CD4-positive, CD25-positive, alpha-beta regulatory T cell (primary cell): ENCODE results near the gene TMPRSS9. TPM values are rescaled to one million over a fixed set of nuclear protein-coding genes. Genes with fewer than 3 reads are reported as not detected.
A peak's percentile ranks its signal among the peaks of the same experiment; 100 is the strongest.

Source experiments
- ATAC-seq, 2 donors: fragments of 150-1000 bp; cut with Tn5 transposase; one replicate each; pipeline ENCODE4 v1.10.0; 2021; ENCODE audit warnings: low read depth in 2 of 2, moderate number of reproducible peaks in 2 of 2, moderate library complexity in 1 of 2
- DNase-seq, 3 donors: peaks; one replicate each; pipeline versions ENCODE4 v3.0.0 to v3.0.0-alpha.2; 2012 to 2022; ENCODE audit warnings: mixed read lengths in 1 of 3
- H3K27ac ChIP-seq: one replicate; pipeline ENCODE4 v1.7.0; 2013; ENCODE audit warnings: mild to moderate bottlenecking, low read length; ENCODE audit not compliant: insufficient read depth, poor library complexity, severe bottlenecking
- H3K27me3 ChIP-seq: one replicate; pipeline ENCODE4 v1.7.0; 2013; ENCODE audit warnings: low read length; ENCODE audit not compliant: control insufficient read depth, insufficient read depth
- H3K36me3 ChIP-seq: one replicate; pipeline ENCODE4 v1.7.0; 2013; ENCODE audit warnings: mild to moderate bottlenecking, low read length, moderate library complexity; ENCODE audit not compliant: control insufficient read depth, insufficient read depth
- H3K4me1 ChIP-seq: 2 replicates; pipeline ENCODE4 v1.7.0; 2013; ENCODE audit warnings: mild to moderate bottlenecking, low read length; ENCODE audit not compliant: insufficient read depth, control insufficient read depth, poor library complexity, severe bottlenecking
- H3K4me3 ChIP-seq: one replicate; pipeline ENCODE4 v1.7.0; 2013; ENCODE audit warnings: low read depth, mild to moderate bottlenecking, low read length, moderate library complexity
- H3K9me3 ChIP-seq, 2 experiments: 1 replicate in 1 of 2; 2 replicates in 1 of 2; pipeline ENCODE4 v1.7.0; 2013; ENCODE audit warnings: low read length in 2 of 2, mild to moderate bottlenecking in 1 of 2, moderate library complexity in 1 of 2; ENCODE audit not compliant: control insufficient read depth in 2 of 2
- H3K27ac Mint-ChIP-seq, 3 donors: one replicate each; pipeline ENCODE4 v1.8.0; 2020 to 2022; ENCODE audit warnings: mild to moderate bottlenecking in 3 of 3, mixed read lengths in 3 of 3, moderate library complexity in 2 of 3
- H3K27me3 Mint-ChIP-seq: one replicate; pipeline ENCODE4 v1.8.0; 2022; ENCODE audit warnings: mild to moderate bottlenecking, mixed read lengths
- H3K36me3 Mint-ChIP-seq: one replicate; pipeline ENCODE4 v1.8.0; 2020; ENCODE audit warnings: mixed read lengths
- H3K4me1 Mint-ChIP-seq, 4 donors: one replicate each; pipeline ENCODE4 v1.8.0; 2020 to 2022; ENCODE audit warnings: mixed read lengths in 4 of 4, mild to moderate bottlenecking in 1 of 4
- H3K4me3 Mint-ChIP-seq, 4 donors: one replicate each; pipeline ENCODE4 v1.8.0; 2020 to 2022; ENCODE audit warnings: mild to moderate bottlenecking in 4 of 4, mixed read lengths in 4 of 4, moderate library complexity in 3 of 4
- H3K9me3 Mint-ChIP-seq, 7 donors: one replicate each; pipeline ENCODE4 v1.8.0; 2020 to 2022; ENCODE audit warnings: mixed read lengths in 7 of 7, mild to moderate bottlenecking in 3 of 7, moderate library complexity in 2 of 7
- polyA plus RNA-seq, 4 donors: library from polyadenylated mRNA; unstranded; fragments of 300-500 nt; fragmentation: Illumina TruSeq; gene quantifications; one replicate each; pipeline ENCODE4 v1.2.3, GENCODE V29; 2021
- total RNA-seq: library from RNA; stranded (reverse); gene quantifications from one replicate; pipeline ENCODE4 v1.2.3, GENCODE V29; 2022

Gene TMPRSS9
- total and polyA plus RNA-seq, 5 donors from 2014 or later: 0.17 TPM; not detected in 4

DNA sequence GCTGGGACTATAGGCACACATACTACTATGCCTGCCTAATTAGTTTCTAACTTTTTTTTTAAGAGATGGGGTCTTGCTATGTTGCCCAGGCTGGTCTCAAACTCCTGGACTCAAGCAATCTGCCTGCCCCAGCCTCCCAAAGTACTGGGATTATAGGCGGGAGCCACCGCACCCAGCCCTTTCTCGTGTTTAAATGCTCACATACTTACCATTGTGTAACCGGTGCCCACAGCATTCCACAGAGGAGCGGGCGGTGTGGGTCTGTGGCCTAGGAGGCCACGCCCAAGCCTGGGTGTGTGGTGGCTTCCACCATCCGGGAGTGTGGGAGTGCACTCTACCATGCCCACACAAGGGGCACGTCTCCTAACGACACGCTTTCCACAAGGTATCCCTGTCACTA, 89.0 kb downstream of the TMPRSS9 start:
- Histone ChIP-seq H3K27ac (no peak overlapping the region), H3K36me3 (no peaks in the 10 kb centered on the region), H3K4me1 (peaks cover 5% of the 10 kb centered on the region), H3K9me3 (no peaks in the 10 kb centered on the region), H3K27me3 (no peaks in the 10 kb centered on the region), H3K4me3 (no peak overlapping the region)
- H3K4me1 Mint-ChIP-seq: peaks cover 0 to 18% (median 9%) of the 10 kb centered on the region in 4 donors
- H3K4me3 Mint-ChIP-seq: no peak overlapping the region
- peaks cover 3% of the 10 kb centered on the region for H3K36me3 Mint-ChIP-seq
- ATAC-seq (no peak), DNase-seq (no peak)
- no peaks in the 10 kb centered on the region for H3K9me3 Mint-ChIP-seq
- H3K27ac Mint-ChIP-seq: peak overlapping the region in 1 of 3 donors; percentile 14
- H3K27me3 Mint-ChIP-seq: no peaks in the 10 kb centered on the region

DNA sequence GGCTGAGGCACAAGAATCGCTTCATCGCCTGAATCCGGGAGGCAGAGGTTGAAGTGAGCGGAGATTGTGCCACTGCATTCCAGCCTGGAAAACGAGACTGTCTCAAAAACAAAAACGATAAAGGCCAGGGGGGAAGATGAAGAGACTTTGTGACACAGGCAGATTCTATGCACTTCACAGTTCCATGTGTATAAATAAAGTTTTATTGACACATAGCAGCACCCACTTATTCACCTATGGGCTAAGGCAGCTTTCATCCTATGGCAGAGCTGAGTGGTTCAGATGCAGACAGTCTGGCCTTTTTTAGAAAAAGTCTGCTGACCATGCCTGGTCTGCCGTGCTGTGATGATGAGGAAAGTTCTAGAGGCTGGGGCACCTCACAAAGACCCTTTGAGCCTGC, 91.1 kb downstream of the TMPRSS9 start:
- no peaks in the 10 kb centered on the region for H3K36me3 ChIP-seq
- H3K9me3 ChIP-seq: no peaks in the 10 kb centered on the region
- peak overlapping the region in 1 of 3 donors; percentile 15 for H3K27ac Mint-ChIP-seq
- H3K4me3 Mint-ChIP-seq: peak overlapping the region in 2 of 4 donors; percentile 10 to 49
- peaks cover 3% of the 10 kb centered on the region for H3K36me3 Mint-ChIP-seq
- peaks cover 0 to 26% (median 14%) of the 10 kb centered on the region in 4 donors for H3K4me1 Mint-ChIP-seq
- no peaks in the 10 kb centered on the region for H3K27me3 Mint-ChIP-seq
- H3K9me3 Mint-ChIP-seq: no peaks in the 10 kb centered on the region
- ATAC-seq (no peak), DNase-seq (no peak)
- H3K4me1 ChIP-seq: peaks cover 21% of the 10 kb centered on the region
- H3K4me3 ChIP-seq: no peak overlapping the region
- H3K27ac ChIP-seq: no peak overlapping the region
- no peaks in the 10 kb centered on the region for H3K27me3 ChIP-seq

DNA sequence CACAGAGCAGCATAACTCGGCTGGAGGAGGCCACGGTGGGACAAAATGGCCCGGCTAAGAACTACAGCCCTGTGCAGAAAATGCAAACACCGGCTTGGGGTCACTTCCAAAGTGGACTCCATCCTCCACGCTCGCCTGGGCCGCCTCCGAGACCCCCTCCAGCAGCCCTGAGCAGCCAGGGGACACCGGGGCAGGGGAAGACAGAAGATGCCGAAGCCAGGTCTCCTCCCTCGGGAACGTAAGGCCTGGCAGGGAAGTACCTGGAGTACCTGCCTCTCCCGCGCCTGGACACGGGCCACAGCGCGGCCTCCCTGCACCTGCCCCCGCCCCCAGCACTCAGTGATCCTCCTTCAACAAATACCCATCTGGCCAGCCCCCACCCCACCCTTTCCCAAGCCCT, 91.7 kb downstream of the TMPRSS9 start:
- H3K27ac Mint-ChIP-seq: no peak overlapping the region
- Histone ChIP-seq H3K4me1 (peaks cover 19% of the 10 kb centered on the region), H3K27ac (no peak overlapping the region), H3K36me3 (no peaks in the 10 kb centered on the region), H3K4me3 (no peak overlapping the region), H3K9me3 (no peaks in the 10 kb centered on the region), H3K27me3 (no peaks in the 10 kb centered on the region)
- peaks cover 0 to 21% (median 12%) of the 10 kb centered on the region in 4 donors for H3K4me1 Mint-ChIP-seq
- no peak overlapping the region for H3K4me3 Mint-ChIP-seq
- DNase-seq (no peak), ATAC-seq (no peak)
- H3K36me3 Mint-ChIP-seq: peaks cover 3% of the 10 kb centered on the region
- no peaks in the 10 kb centered on the region for H3K9me3 Mint-ChIP-seq
- no peaks in the 10 kb centered on the region for H3K27me3 Mint-ChIP-seq

DNA sequence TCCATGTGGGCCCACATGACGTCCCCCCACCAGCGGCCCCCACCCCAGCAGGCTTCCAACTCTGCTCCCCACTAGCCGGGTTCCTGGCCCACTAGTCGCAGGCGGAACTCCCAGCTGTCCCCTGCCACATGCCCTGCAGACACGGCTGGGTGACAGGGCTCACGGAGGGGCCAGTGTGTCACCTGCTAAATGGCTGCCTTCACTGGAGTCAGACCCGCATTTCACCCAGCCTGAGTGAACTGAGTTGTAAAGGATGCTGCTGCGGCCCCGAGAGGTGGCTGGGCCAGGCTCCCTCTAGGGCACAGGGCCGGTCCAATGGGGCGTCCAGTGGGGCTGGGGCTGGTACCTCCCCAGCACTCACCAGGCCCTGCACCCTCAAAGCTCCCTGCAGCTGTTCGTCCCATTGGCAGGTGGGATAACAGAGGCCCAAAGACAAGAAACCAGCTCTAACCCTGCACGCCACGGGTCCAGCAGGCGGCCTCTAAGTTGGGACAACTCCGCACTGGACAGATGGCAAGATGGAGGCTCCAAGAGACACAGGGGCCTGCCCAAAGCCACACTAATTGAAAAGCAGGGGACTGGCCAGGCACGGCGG, 93.5 kb downstream of the TMPRSS9 start:
- no peaks in the 10 kb centered on the region for H3K27me3 Mint-ChIP-seq
- H3K4me1 Mint-ChIP-seq: peaks cover 0 to 24% (median 15%) of the 10 kb centered on the region in 4 donors
- DNase-seq: no peak
- peaks cover 3% of the 10 kb centered on the region for H3K36me3 Mint-ChIP-seq
- Histone ChIP-seq H3K27me3 (no peaks in the 10 kb centered on the region), H3K4me1 (peaks cover 25% of the 10 kb centered on the region), H3K36me3 (no peaks in the 10 kb centered on the region), H3K9me3 (no peaks in the 10 kb centered on the region), H3K27ac (no peak overlapping the region), H3K4me3 (no peak overlapping the region)
- H3K9me3 Mint-ChIP-seq: no peaks in the 10 kb centered on the region
- ATAC-seq: no peak
- H3K27ac Mint-ChIP-seq: no peak overlapping the region
- H3K4me3 Mint-ChIP-seq: peak overlapping the region in 3 of 4 donors; percentile 27 to 54 (median 50)

DNA sequence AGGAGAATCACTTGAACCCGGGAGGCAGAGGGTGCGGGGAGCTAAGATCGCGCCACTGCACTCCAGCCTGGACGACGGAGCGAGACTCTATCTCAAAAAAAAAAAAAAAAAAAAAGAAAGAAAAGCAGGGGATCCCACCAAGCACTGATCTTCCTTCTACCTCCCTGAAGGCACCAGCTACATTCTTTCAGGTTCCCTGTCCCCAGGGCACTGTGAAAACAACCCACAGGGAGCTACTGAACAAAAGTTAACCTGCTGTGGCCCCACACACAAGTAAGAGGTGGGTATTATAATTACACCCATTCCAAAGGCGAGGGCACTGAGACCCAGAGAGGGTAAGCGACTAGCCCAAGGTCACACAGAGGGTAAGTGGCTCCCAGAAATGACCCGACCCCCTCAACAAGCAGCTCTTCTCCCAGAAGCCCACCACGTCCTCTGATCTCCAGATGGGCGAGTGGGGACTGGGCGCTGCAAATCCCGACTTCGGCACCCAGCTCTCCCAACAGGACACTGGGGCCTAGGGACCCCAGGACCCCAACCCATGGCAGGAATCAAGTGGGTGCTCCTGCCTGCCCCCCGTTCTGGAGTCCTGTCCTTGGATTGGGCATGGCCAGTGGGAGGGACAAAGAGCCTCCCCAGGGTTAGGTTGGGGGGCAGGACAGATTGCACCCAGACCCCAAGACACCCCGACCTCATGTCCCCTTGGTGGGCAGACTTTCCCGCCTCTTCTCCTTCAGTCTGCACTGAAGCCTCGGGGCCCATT, 94.3 kb downstream of the TMPRSS9 start:
- Histone ChIP-seq H3K27me3 (no peaks in the 10 kb centered on the region), H3K36me3 (no peaks in the 10 kb centered on the region), H3K4me3 (no peak overlapping the region), H3K4me1 (peaks cover 25% of the 10 kb centered on the region), H3K27ac (peak overlapping the region; percentile 69), H3K9me3 (no peaks in the 10 kb centered on the region)
- DNase-seq (no peak), ATAC-seq (no peak)
- H3K27me3 Mint-ChIP-seq: no peaks in the 10 kb centered on the region
- peak overlapping the region in 1 of 3 donors; percentile 45 for H3K27ac Mint-ChIP-seq
- H3K4me3 Mint-ChIP-seq: peak overlapping the region; percentile 85 to 89 (median 87)
- H3K36me3 Mint-ChIP-seq: peaks cover 3% of the 10 kb centered on the region
- H3K4me1 Mint-ChIP-seq: peaks cover 0 to 20% (median 12%) of the 10 kb centered on the region in 4 donors
- no peaks in the 10 kb centered on the region for H3K9me3 Mint-ChIP-seq

- Histone ChIP-seq H3K9me3 (no peaks in the 10 kb centered on the region), H3K4me1 (peaks cover 25% of the 10 kb centered on the region), H3K27me3 (no peaks in the 10 kb centered on the region), H3K27ac (peak overlapping the region; percentile 69), H3K4me3 (no peak overlapping the region), H3K36me3 (no peaks in the 10 kb centered on the region)
- Mint-ChIP-seq H3K9me3 (no peaks in the 10 kb centered on the region), H3K27me3 (no peaks in the 10 kb centered on the region), H3K27ac (peak overlapping the region in 2 of 3 donors; percentile 55 to 79), H3K36me3 (peaks cover under 1% of the 10 kb centered on the region), H3K4me1 (peaks cover 0 to 17% (median 11%) of the 10 kb centered on the region in 4 donors), H3K4me3 (peak overlapping the region; percentile 85 to 89 (median 87))
- no peak for DNase-seq
- no peak for ATAC-seq
These were observed 95.1 kb downstream of the TMPRSS9 start for GRCh38 chr19:2454962-2455850.

DNA sequence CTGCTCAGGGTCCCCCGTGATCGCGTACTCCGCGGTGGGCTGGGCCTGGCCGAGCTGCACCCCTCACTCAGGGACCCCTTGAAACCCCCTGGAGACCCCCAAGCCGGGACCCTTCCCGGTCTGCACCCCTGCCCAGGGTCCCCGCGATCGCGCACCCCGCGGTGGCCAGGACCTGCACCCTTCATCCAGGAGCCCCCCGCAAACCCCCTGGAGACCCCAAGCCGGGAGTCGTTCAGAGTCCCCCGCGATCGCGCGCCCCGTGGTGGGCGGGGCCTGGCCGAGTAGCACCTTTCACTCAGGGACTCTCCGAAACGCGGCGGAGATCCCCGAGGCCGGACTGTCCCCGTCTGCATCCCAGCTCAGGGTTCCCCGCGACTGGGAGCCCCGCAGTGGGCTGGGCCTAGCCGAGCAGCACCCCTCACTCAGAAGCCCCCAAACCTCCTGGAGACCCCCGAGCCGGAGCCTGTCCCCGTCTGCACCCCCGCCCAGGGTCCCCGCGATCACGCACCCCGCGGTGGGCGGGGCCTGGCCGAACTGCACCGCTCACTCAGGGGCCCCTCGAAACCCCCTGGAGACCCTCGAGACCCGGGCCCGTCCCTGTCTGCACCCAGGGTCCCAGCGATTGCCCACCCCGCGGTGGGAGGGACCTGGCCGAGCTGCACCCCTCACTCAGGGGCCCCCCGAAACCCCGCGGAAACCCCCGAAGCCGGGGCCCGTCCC, 95.9 kb downstream of the TMPRSS9 start:
- DNase-seq: peak; percentile 17 to 48 (median 39)
- Mint-ChIP-seq H3K27ac (peak overlapping the region in 1 of 3 donors; percentile 86), H3K4me3 (peak overlapping the region; percentile 83 to 89 (median 86)), H3K36me3 (no peaks in the 10 kb centered on the region), H3K9me3 (no peaks in the 10 kb centered on the region), H3K27me3 (no peaks in the 10 kb centered on the region), H3K4me1 (peaks cover 0 to 17% (median 11%) of the 10 kb centered on the region in 4 donors)
- H3K27me3 ChIP-seq: no peaks in the 10 kb centered on the region
- H3K27ac ChIP-seq: peak overlapping the region; percentile 69
- H3K36me3 ChIP-seq: no peaks in the 10 kb centered on the region
- peaks cover 25% of the 10 kb centered on the region for H3K4me1 ChIP-seq
- H3K4me3 ChIP-seq: no peak overlapping the region
- ATAC-seq: peak in 1 of 2 donors; percentile 7
- H3K9me3 ChIP-seq: no peaks in the 10 kb centered on the region
